K562 (cell line): ENCODE measurements around the gene TMEM138. TPM values are rescaled to one million over a fixed set of nuclear protein-coding genes. Genes with fewer than 3 reads are reported as not detected.

Experiments
- ASH1L ChIP-seq: fragments of 450-650 bp; IDR thresholded peaks from 2 replicates; pipeline ENCODE4 v1.6.1; 2018; ENCODE audit warnings: borderline replicate concordance, mild to moderate bottlenecking, low read depth; ENCODE audit not compliant: partially characterized antibody
- CHCHD3 ChIP-seq: fragments of 250-450 bp; sonication (Bioruptor Pico); IDR thresholded peaks from 2 replicates; pipeline ENCODE4 v2.1.2; 2022; ENCODE audit warnings: mild to moderate bottlenecking
- FOXP1 ChIP-seq: sonication (generic); formaldehyde crosslinking; IDR thresholded peaks from 2 replicates; pipeline ENCODE4 v1.8.0; 2022; ENCODE audit warnings: mild to moderate bottlenecking, missing genetic modification reagents
- HNRNPLL ChIP-seq: fragments of 200-400 bp; formaldehyde crosslinking; IDR thresholded peaks from 2 replicates; pipeline ENCODE4 v1.6.1; 2017; ENCODE audit warnings: low read length, low read depth, mild to moderate bottlenecking; ENCODE audit not compliant: poor library complexity, severe bottlenecking
- HOXB6 ChIP-seq: fragments of 250-450 bp; sonication (Bioruptor Pico); IDR thresholded peaks from 2 replicates; pipeline ENCODE4 v1.5.1; 2022; ENCODE audit warnings: mild to moderate bottlenecking, borderline replicate concordance
- NRF1 ChIP-seq, 2 experiments: fragments of 450-650 bp; IDR thresholded peaks in 1 of 2; conservative IDR thresholded peaks in 1 of 2; 2 replicates each; pipeline ENCODE4 v1.6.1; 2014; ENCODE audit warnings: mild to moderate bottlenecking in 2 of 2
- PCBP2 ChIP-seq: fragments of 200-400 bp; formaldehyde crosslinking; IDR thresholded peaks from 2 replicates; pipeline ENCODE4 v1.6.1; 2018; ENCODE audit warnings: low read length, low read depth, mild to moderate bottlenecking, moderate library complexity; ENCODE audit not compliant: poor library complexity, severe bottlenecking
- POLR2G ChIP-seq: fragments of 200-400 bp; formaldehyde crosslinking; IDR thresholded peaks from 2 replicates; pipeline ENCODE4 v1.6.1; 2017; ENCODE audit warnings: low read depth, mild to moderate bottlenecking, antibody characterized with exemption, low read length, moderate library complexity
- SP2 ChIP-seq: IDR thresholded peaks from 2 replicates; pipeline ENCODE4 v1.6.1; 2011; ENCODE audit warnings: mild to moderate bottlenecking, low read depth, low read length, moderate library complexity; ENCODE audit not compliant: poor library complexity, severe bottlenecking; ENCODE audit errors: extremely low read depth
- ZBTB1 ChIP-seq: sonication (generic); formaldehyde crosslinking; IDR thresholded peaks from 2 replicates; pipeline ENCODE4 v1.8.1; 2023; ENCODE audit warnings: missing genetic modification reagents, low read depth, mild to moderate bottlenecking, borderline replicate concordance
- ZBTB7A ChIP-seq: IDR thresholded peaks from 2 replicates; pipeline ENCODE4 v1.6.1; 2011; ENCODE audit warnings: low read depth, mild to moderate bottlenecking, low read length, moderate library complexity, borderline replicate concordance; ENCODE audit not compliant: control insufficient read depth
- polyA plus RNA-seq, 8 experiments: library from polyadenylated mRNA; depleted of rRNA in 4 of 8; stranded (reverse) in 5 of 8; unstranded in 3 of 8; fragments of >200 nt; fragmentation: Nextera tagmentation in 2 of 8; fragmentation: Illumina TruSeq in 1 of 8; extraction: Ambion mirVana in 2 of 8; extraction: Trizol in 1 of 8; gene quantifications; 2 replicates each; pipeline versions ENCODE4 v1.2.1 to v1.2.3, GENCODE V29; 2011 to 2014; ENCODE audit warnings: inconsistent platforms in 1 of 8, missing spikeins in 1 of 8
- total RNA-seq, 7 experiments: library from RNA; depleted of rRNA in 6 of 7; stranded (reverse); fragments of >200 nt in 6 of 7; fragmentation: Illumina TruSeq in 2 of 7; extraction: Trizol in 2 of 7; gene quantifications; 2 replicates each; pipeline versions ENCODE4 v1.2.1 to v1.2.3, GENCODE V29; 2011 to 2021; ENCODE audit warnings: low replicate concordance in 1 of 7
- TF ChIP-seq, protein P1 (sequence below): sonication (generic); formaldehyde crosslinking; IDR thresholded peaks from 2 replicates; pipeline ENCODE4 v1.8.0; 2023; ENCODE audit warnings: mild to moderate bottlenecking, missing genetic modification reagents
- TF ChIP-seq, protein P2 (sequence below): sonication (generic); formaldehyde crosslinking; IDR thresholded peaks from 2 replicates; pipeline ENCODE4 v1.8.0; 2022; ENCODE audit warnings: missing genetic modification reagents, mild to moderate bottlenecking, borderline replicate concordance
- TF ChIP-seq, protein P3 (sequence below): sonication (generic); formaldehyde crosslinking; IDR thresholded peaks from 2 replicates; pipeline ENCODE4 v1.8.0; 2022; ENCODE audit warnings: missing genetic modification reagents, mild to moderate bottlenecking, moderate library complexity, borderline replicate concordance
- TF ChIP-seq, protein P4 (sequence below): fragments of 450-650 bp; IDR thresholded peaks from 2 replicates; pipeline ENCODE4 v1.6.1; 2016; ENCODE audit warnings: antibody characterized with exemption

Gene TMEM138
- total and polyA plus RNA-seq, 9 of the 15 experiments (the other 6 are each of a cell fraction or from before 2014, with no cell fraction given) = 23.2 to 168 (median 63.1) TPM

DNA sequence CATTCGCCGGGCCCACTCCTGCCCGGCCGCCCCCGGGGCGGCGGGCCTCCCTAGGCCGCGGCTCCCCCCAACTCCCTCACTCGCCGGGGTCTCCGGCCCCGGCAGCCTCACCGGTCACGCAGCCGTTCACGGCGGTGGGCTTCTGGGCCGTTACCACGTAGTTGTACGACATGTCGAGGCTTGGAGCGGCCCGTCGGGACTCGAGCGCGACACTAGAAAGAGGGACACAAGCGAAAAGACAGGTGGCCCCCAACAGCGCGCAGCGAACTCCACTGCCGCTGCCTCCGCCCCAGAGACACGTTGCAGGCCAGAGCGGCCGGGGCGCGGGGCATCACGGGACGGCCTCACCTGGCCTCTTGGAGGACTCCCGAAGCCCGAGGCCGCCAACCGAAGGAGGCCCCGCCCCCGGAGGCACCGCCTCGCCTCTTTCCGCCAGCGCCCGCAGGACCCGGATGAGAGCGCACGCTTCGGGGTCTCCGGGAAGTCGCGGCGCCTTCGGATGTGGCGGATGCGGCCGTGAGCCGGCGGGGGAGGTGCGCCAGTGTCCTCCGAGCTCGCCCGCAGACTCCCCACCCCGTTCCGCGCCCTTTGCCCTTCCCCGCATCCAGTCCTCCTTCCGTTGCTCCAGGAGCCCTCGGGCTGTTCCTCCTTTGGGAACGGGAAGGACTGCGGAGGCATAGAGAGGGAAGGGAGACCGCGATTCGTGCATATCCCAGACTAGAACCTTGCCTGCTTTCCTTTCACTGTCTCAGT, 29.2 kb upstream of the TMEM138 start, which contains the start of the genes DDB1 and TKFC (continued):
- TF ChIP-seq, protein P1, sequence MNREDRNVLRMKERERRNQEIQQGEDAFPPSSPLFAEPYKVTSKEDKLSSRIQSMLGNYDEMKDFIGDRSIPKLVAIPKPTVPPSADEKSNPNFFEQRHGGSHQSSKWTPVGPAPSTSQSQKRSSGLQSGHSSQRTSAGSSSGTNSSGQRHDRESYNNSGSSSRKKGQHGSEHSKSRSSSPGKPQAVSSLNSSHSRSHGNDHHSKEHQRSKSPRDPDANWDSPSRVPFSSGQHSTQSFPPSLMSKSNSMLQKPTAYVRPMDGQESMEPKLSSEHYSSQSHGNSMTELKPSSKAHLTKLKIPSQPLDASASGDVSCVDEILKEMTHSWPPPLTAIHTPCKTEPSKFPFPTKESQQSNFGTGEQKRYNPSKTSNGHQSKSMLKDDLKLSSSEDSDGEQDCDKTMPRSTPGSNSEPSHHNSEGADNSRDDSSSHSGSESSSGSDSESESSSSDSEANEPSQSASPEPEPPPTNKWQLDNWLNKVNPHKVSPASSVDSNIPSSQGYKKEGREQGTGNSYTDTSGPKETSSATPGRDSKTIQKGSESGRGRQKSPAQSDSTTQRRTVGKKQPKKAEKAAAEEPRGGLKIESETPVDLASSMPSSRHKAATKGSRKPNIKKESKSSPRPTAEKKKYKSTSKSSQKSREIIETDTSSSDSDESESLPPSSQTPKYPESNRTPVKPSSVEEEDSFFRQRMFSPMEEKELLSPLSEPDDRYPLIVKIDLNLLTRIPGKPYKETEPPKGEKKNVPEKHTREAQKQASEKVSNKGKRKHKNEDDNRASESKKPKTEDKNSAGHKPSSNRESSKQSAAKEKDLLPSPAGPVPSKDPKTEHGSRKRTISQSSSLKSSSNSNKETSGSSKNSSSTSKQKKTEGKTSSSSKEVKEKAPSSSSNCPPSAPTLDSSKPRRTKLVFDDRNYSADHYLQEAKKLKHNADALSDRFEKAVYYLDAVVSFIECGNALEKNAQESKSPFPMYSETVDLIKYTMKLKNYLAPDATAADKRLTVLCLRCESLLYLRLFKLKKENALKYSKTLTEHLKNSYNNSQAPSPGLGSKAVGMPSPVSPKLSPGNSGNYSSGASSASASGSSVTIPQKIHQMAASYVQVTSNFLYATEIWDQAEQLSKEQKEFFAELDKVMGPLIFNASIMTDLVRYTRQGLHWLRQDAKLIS (CRISPR knock-in tag) = peak; percentile 91
- peak; percentile 45; the same call in 1 of the 2 replicates for TF ChIP-seq ZBTB1 (CRISPR knock-in tag)
- TF ChIP-seq CHCHD3 (CRISPR knock-in tag) = no peak
- TF ChIP-seq, protein P2, sequence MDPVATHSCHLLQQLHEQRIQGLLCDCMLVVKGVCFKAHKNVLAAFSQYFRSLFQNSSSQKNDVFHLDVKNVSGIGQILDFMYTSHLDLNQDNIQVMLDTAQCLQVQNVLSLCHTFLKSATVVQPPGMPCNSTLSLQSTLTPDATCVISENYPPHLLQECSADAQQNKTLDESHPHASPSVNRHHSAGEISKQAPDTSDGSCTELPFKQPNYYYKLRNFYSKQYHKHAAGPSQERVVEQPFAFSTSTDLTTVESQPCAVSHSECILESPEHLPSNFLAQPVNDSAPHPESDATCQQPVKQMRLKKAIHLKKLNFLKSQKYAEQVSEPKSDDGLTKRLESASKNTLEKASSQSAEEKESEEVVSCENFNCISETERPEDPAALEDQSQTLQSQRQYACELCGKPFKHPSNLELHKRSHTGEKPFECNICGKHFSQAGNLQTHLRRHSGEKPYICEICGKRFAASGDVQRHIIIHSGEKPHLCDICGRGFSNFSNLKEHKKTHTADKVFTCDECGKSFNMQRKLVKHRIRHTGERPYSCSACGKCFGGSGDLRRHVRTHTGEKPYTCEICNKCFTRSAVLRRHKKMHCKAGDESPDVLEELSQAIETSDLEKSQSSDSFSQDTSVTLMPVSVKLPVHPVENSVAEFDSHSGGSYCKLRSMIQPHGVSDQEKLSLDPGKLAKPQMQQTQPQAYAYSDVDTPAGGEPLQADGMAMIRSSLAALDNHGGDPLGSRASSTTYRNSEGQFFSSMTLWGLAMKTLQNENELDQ (CRISPR knock-in tag) = no peak
- TF ChIP-seq HNRNPLL = peak; percentile 74
- TF ChIP-seq, protein P3, sequence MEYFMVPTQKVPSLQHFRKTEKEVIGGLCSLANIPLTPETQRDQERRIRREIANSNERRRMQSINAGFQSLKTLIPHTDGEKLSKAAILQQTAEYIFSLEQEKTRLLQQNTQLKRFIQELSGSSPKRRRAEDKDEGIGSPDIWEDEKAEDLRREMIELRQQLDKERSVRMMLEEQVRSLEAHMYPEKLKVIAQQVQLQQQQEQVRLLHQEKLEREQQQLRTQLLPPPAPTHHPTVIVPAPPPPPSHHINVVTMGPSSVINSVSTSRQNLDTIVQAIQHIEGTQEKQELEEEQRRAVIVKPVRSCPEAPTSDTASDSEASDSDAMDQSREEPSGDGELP (CRISPR knock-in tag) = peak; percentile 89
- peak; percentile 100 for TF ChIP-seq POLR2G
- peak; percentile 87 for TF ChIP-seq ZBTB7A
- no peak for TF ChIP-seq ASH1L
- TF ChIP-seq NRF1 (conservative IDR thresholded peaks at IDR 0.05 in 1 of 2, IDR thresholded peaks at IDR 0.05 in 1 of 2) = peak; percentile 68 to 77
- peak; percentile 70; the same call in 1 of the 2 replicates for TF ChIP-seq FOXP1 (CRISPR knock-in tag)
- TF ChIP-seq PCBP2 = no peak
- TF ChIP-seq SP2 = peak; percentile 96
- TF ChIP-seq HOXB6 (CRISPR knock-in tag) = no peak
- TF ChIP-seq, protein P4, sequence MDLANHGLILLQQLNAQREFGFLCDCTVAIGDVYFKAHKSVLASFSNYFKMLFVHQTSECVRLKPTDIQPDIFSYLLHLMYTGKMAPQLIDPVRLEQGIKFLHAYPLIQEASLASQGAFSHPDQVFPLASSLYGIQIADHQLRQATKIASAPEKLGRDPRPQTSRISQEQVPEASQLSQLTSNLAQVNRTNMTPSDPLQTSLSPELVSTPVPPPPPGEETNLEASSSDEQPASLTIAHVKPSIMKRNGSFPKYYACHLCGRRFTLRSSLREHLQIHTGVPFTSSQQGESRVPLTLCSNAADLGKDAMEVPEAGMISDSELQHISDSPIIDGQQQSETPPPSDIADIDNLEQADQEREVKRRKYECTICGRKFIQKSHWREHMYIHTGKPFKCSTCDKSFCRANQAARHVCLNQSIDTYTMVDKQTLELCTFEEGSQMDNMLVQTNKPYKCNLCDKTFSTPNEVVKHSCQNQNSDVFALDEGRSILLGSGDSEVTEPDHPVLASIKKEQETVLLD = 0 out of 2 replicates have a peak, but pooled peaks have one; percentile 10
